ENCODE data around the gene TFRC.
"Not testable (repeated sequence)": the region's sequence is repeated elsewhere in the genome, so short reads cannot be mapped to it uniquely, and the experiment has no call there.

Gene TFRC

GRCh38 chr3:196047391-196048030, 34.4 kb downstream of the TFRC start:
- DNase-seq = no peak

- no peak for DNase-seq
Measured at GRCh38 chr3:196044513-196044912, 37.4 kb downstream of the TFRC start.

- no peak for DNase-seq
Measured at GRCh38 chr3:196042673-196043072, 39.2 kb downstream of the TFRC start.

GRCh38 chr3:196039359-196039758, 42.5 kb downstream of the TFRC start:
- DNase-seq = no peak

GRCh38 chr3:196026059-196026458, 55.8 kb downstream of the TFRC start:
- not testable (repeated sequence) for DNase-seq

- DNase-seq = no peak
Measured at GRCh38 chr3:196024968-196025367, 56.9 kb downstream of the TFRC start.

- DNase-seq = no peak
Measured at GRCh38 chr3:196023947-196024346, 57.9 kb downstream of the TFRC start.

GRCh38 chr3:196022499-196022878, 59.4 kb downstream of the TFRC start:
- not testable (repeated sequence) for DNase-seq

- no peak for DNase-seq
Measured at GRCh38 chr3:196020373-196020772, 61.5 kb downstream of the TFRC start.

GRCh38 chr3:196019576-196019975, 62.3 kb downstream of the TFRC start:
- DNase-seq = not testable (repeated sequence)

GRCh38 chr3:196018159-196018558, 63.7 kb downstream of the TFRC start:
- not testable (repeated sequence) for DNase-seq

- no peak for DNase-seq
Measured at GRCh38 chr3:196016485-196016884, 65.4 kb downstream of the TFRC start.

GRCh38 chr3:196016059-196016458, 65.8 kb downstream of the TFRC start:
- no peak for DNase-seq

GRCh38 chr3:196013587-196014487, 68.1 kb downstream of the TFRC start:
- no peak for DNase-seq

- DNase-seq = no peak
Measured at GRCh38 chr3:196012941-196013476, 68.9 kb downstream of the TFRC start.

GRCh38 chr3:196012481-196012880, 69.4 kb downstream of the TFRC start:
- DNase-seq = no peak

- DNase-seq = no peak
Measured at GRCh38 chr3:196009456-196009855, 72.4 kb downstream of the TFRC start.

- DNase-seq = no peak
Measured at GRCh38 chr3:196008929-196009328, 73.0 kb downstream of the TFRC start.

- DNase-seq = no peak
Measured at GRCh38 chr3:196008387-196008786, 73.5 kb downstream of the TFRC start.

GRCh38 chr3:196007744-196008335, 74.0 kb downstream of the TFRC start:
- no peak for DNase-seq

GRCh38 chr3:196005338-196005737, 76.6 kb downstream of the TFRC start:
- DNase-seq = not testable (repeated sequence)

GRCh38 chr3:196004359-196005052, 77.4 kb downstream of the TFRC start:
- DNase-seq = not testable (repeated sequence)

- no peak for DNase-seq
Measured at GRCh38 chr3:196003611-196004010, 78.3 kb downstream of the TFRC start.
